ENCODE results near the gene TM9SF3. TPM values are rescaled to one million over a fixed set of nuclear protein-coding genes. Genes with fewer than 3 reads are reported as not detected.

Gene TM9SF3
- total and polyA plus RNA-seq, 2 donors (not counting 1 experiment from before 2014, with no cell fraction given): 103 to 107 TPM

DNA sequence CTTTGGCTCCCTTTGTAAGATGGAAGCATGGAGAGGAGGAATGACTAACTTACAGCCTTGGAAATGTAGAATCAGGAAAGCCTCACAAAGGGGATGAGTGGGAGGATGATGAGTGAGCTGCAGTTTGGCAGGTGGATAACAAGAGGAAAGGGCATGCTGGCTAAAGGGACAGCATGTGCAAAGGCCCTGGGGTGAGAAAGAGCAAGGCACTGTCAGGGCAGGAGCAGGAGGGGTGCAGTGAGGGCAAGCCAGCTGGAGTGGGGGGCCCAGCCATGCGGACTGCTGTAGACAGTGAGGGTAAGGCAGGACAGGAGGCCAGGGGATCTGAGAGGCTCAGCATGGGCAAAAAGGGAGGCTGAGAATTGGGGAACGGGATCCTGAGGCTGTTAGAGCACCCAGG is 93.6 kb downstream of the TM9SF3 start:
- Histone ChIP-seq H3K79me2 (ENCODE audit: control insufficient read depth, insufficient read depth, low read length) (no peaks in the 10 kb centered on the region), H3K9ac (ENCODE audit: insufficient read depth, low read length) (no peak overlapping the region), H3K27me3 (ENCODE audit: control insufficient read depth, insufficient read depth, low read length) (no peaks in the 10 kb centered on the region), H2AFZ (ENCODE audit: low read length) (no peak overlapping the region), H4K20me1 (ENCODE audit: control insufficient read depth, extremely low read depth, insufficient read depth, low read length) (no peaks in the 10 kb centered on the region), H3K4me2 (ENCODE audit: extremely low read depth, insufficient read depth, low read length) (no peak overlapping the region), H3K27ac (ENCODE audit: insufficient read depth, low read length) (no peak overlapping the region), H3K4me3 (replicated peaks in 1 of 4; ENCODE audit: control extremely low read depth in 1 of 4, insufficient read depth in 1 of 4, low read depth in 3 of 4, low read length in 4 of 4) (no peak overlapping the region), H3K9me3 (ENCODE audit: control insufficient read depth, insufficient read depth, low read depth, low read length) (no peaks in the 10 kb centered on the region), H3K36me3 (ENCODE audit: control insufficient read depth, insufficient read depth, low read length) (no peaks in the 10 kb centered on the region), H3K4me1 (ENCODE audit: control insufficient read depth, extremely low read depth, insufficient read depth, low read length) (no peaks in the 10 kb centered on the region)
- DNase-seq (ENCODE audit: low read depth in 2 of 2): no peak
- TF ChIP-seq EZH2 (IDR thresholded peaks at IDR 0.05; ENCODE audit: low read length, missing control alignments): no peak
- TF ChIP-seq CTCF (conservative IDR thresholded peaks at IDR 0.05 in 1 of 2, IDR thresholded peaks at IDR 0.05 in 1 of 2; ENCODE audit: low read depth in 1 of 2, low read length in 2 of 2): no peak

DNA sequence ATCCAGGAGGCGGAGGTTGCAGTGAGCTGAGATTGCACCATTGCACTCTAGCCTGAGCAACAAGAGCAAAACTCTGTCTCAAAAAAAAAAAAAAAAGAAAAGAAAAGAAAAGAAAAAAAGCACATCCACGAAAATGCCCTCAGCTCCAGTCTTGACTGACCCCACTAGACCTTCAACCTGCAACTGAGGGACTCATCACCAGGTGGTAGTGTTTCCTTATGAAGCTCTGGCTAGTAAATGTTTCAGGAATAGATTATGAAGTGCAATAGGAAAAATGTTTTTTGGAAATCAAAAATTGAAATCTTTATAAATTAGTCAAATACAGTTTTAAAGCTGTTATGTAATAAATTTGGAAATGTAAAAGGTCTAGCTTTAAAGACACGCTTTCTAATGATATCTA is 95.5 kb downstream of the TM9SF3 start:
- H3K79me2 ChIP-seq (ENCODE audit: control insufficient read depth, insufficient read depth, low read length): no peaks in the 10 kb centered on the region
- H3K36me3 ChIP-seq (ENCODE audit: control insufficient read depth, insufficient read depth, low read length): no peaks in the 10 kb centered on the region

GRCh38 chr10:96488161-96488935 is 98.5 kb downstream of the TM9SF3 start:
- peak in 1 of 2 donors; percentile 58 for DNase-seq (ENCODE audit: low read depth in 2 of 2)
- H4K20me1 ChIP-seq (ENCODE audit: control insufficient read depth, extremely low read depth, insufficient read depth, low read length): no peaks in the 10 kb centered on the region
- H3K4me2 ChIP-seq (ENCODE audit: extremely low read depth, insufficient read depth, low read length): no peak overlapping the region
- no peaks in the 10 kb centered on the region for H3K4me1 ChIP-seq (ENCODE audit: control insufficient read depth, extremely low read depth, insufficient read depth, low read length)
- no peaks in the 10 kb centered on the region for H3K27me3 ChIP-seq (ENCODE audit: control insufficient read depth, insufficient read depth, low read length)
- no peaks in the 10 kb centered on the region for H3K36me3 ChIP-seq (ENCODE audit: control insufficient read depth, insufficient read depth, low read length)
- H2AFZ ChIP-seq (ENCODE audit: low read length): no peak overlapping the region
- TF ChIP-seq CTCF (conservative IDR thresholded peaks at IDR 0.05 in 1 of 2, IDR thresholded peaks at IDR 0.05 in 1 of 2; ENCODE audit: low read depth in 1 of 2, low read length in 2 of 2) (no peak), EZH2 (IDR thresholded peaks at IDR 0.05; ENCODE audit: low read length, missing control alignments) (no peak)
- H3K9ac ChIP-seq (ENCODE audit: insufficient read depth, low read length): no peak overlapping the region
- H3K79me2 ChIP-seq (ENCODE audit: control insufficient read depth, insufficient read depth, low read length): no peaks in the 10 kb centered on the region
- no peak overlapping the region for H3K4me3 ChIP-seq (replicated peaks in 1 of 4; ENCODE audit: control extremely low read depth in 1 of 4, insufficient read depth in 1 of 4, low read depth in 3 of 4, low read length in 4 of 4)
- H3K27ac ChIP-seq (ENCODE audit: insufficient read depth, low read length): no peak overlapping the region
- no peaks in the 10 kb centered on the region for H3K9me3 ChIP-seq (ENCODE audit: control insufficient read depth, insufficient read depth, low read depth, low read length)

More for the DNA sequence above, 95.5 kb downstream of the TM9SF3 start:
- Histone ChIP-seq H3K4me1 (ENCODE audit: control insufficient read depth, extremely low read depth, insufficient read depth, low read length) (no peaks in the 10 kb centered on the region), H3K4me3 (replicated peaks in 1 of 4; ENCODE audit: control extremely low read depth in 1 of 4, insufficient read depth in 1 of 4, low read depth in 3 of 4, low read length in 4 of 4) (no peak overlapping the region), H4K20me1 (ENCODE audit: control insufficient read depth, extremely low read depth, insufficient read depth, low read length) (no peaks in the 10 kb centered on the region), H3K9me3 (ENCODE audit: control insufficient read depth, insufficient read depth, low read depth, low read length) (no peaks in the 10 kb centered on the region), H3K27ac (ENCODE audit: insufficient read depth, low read length) (no peak overlapping the region), H3K27me3 (ENCODE audit: control insufficient read depth, insufficient read depth, low read length) (no peaks in the 10 kb centered on the region), H3K9ac (ENCODE audit: insufficient read depth, low read length) (no peak overlapping the region), H2AFZ (ENCODE audit: low read length) (no peak overlapping the region), H3K4me2 (ENCODE audit: extremely low read depth, insufficient read depth, low read length) (no peak overlapping the region)
- TF ChIP-seq EZH2 (IDR thresholded peaks at IDR 0.05; ENCODE audit: low read length, missing control alignments): no peak
- TF ChIP-seq CTCF (conservative IDR thresholded peaks at IDR 0.05 in 1 of 2, IDR thresholded peaks at IDR 0.05 in 1 of 2; ENCODE audit: low read depth in 1 of 2, low read length in 2 of 2): no peak
- no peak for DNase-seq (ENCODE audit: low read depth in 2 of 2)
